GM19240 (cell line): ENCODE measurements around the gene POLR3G.

ENCODE experiments used
- DNase-seq: peaks from one replicate; pipeline ENCODE4 v3.0.0; 2011; ENCODE audit warnings: low spot score; ENCODE audit not compliant: insufficient read length

POLR3G gene, protein sequence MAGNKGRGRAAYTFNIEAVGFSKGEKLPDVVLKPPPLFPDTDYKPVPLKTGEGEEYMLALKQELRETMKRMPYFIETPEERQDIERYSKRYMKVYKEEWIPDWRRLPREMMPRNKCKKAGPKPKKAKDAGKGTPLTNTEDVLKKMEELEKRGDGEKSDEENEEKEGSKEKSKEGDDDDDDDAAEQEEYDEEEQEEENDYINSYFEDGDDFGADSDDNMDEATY

DNA sequence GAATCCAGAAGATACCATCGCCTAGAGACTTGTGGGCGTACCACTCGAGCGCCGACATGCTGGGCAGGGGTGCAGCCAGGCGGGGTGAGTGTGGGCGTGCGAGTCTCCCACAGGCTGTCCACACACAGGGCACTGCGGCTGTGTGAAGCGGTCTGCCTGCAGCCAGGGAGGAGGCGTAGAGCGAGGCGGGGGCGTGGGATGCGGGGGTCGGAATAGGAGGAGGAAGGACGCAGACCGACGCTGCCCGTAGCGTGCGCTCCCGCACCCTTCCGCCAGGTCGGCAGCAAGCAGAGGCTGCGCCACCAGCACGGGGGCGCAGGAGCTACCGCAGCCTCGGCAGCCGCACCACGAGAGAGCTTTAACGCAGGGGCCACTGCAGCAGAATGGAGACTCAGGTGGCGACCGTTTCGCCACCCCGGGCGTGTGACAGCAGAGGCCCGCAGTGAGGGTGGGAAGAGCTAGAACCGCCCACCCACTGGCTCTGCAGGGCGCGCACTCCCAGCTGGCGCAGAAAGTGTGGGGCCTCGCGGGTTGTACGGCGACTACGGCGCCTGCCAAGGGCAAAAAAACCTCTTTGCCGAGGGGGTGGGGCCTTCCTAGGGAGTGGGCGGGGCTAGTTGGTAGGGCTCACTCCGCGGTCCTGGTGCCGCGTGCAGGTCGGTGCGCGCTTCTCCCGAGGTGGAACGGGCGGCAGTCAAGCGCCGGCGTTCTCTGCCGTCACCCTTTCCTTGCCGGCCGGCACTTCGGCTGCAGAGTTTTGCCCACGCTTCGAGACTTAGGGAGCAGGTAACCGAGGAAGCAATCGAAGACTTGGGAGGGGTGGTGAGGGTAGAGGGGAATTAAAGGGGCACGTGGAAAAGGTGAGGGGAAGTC lies at the start of gene POLR3G, which contains the start of gene MBLAC2:
TSS of gene POLR3G (plus strand) at position 630 of the 873 bp plus-strand sequence. CDS start 10,704 bp downstream, outside the sequence.
TSS of gene MBLAC2 (minus strand) at position 537 of the 873 bp plus-strand sequence. CDS start at position 58, 479 bp downstream.
- peak; percentile 42 for DNase-seq

DNA sequence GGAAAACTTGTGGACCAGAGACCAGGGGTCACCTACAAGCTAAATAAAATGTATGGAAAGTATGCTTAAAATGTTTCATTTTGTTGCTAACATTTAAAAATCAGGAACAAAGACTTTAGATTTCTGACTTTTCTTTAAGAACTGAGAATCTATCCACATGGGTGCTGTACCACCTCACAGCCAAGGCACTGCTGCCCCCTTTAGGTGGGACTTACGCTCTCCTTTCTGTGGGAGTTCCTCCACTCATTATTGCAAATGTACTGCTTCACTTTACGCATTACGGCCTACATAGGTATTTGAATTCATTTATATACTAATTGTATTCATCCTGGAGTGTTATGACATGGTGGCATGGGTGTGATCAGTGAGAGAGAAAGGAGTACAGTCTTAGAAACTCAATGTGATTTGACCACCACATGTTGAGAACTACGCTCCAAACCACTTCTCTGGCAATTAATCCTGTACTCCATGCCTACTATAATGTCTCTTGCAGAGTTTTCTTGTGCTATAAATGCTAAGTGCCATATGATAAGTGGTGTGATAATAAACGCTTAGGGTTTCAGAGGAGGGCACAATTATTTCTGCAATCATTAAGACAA lies 40.4 kb upstream of the POLR3G start:
- DNase-seq: no peak

DNA sequence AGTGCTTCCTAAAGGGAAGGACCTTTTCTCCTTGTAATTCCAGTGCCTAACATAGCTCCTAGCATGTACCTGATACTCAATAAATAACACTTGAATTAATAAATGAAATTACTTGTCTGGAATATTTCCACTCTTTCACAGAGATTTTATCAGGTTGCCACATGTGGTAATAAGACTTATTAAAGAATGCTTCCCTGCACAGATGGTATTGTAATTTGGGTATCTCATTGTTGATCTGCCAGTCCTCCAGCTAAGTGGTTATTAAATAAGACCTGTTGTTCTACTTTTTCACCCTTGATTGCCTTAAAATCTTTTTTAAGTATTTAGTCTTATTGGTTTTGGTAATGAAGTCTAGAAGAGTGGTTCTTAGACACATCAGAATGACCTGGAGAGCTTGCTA lies 37.0 kb upstream of the POLR3G start:
- no peak for DNase-seq

DNA sequence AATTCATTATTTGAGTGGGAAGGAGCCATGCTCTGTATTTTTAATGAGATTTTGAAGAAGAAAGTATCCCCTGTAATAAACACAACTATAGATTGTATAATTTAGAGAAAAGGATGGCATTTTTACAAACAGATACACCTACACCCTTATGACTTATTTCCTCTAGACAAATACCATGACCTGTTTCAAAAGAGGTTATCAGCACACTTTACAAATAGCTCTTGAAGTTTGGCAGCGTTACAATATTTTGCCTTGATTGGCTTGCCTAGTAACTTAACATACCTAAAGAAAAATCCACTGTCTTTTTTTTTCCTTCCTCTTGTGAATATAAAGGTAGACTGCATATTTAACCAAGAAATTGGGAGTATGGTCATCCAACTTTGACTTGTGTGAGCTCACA lies 36.6 kb upstream of the POLR3G start:
- no peak for DNase-seq

DNA sequence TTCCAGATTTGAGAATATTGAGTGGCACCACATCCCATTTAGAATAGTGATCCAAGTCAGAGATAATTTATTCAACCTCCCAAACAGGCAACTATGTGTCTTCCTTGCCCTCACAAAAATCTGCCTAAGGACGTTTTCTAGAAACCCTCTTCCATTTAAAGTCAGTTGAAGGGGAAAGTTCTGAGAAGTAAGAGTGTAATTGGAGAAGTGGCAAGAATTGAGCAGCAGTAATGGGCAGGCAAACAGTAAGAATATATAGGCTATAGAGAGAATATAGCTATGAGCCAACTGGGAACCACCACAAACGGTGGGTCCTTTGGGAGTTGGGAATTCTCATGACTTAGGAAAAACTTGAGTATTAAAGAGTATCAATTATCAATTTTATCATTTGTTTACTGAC lies 34.0 kb upstream of the POLR3G start:
- DNase-seq: no peak

DNA sequence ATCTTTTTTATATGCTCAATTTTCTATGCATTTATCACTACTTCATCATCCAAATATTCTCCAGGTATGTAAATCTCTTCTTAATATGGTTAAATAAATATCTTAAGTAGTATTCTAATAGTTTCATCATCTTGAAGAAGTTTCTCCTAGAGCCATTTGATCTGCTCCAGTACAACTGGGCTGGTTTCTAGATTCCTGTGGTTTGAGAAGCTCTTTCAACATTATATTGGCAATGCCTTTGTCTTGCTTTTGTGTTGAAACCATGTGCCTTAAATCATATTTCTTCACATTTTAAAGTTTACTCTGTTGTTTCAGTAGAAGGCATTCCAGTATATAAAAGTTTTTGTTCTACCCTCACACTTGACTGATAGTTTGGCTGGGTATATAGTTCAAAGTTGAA lies 27.7 kb upstream of the POLR3G start:
- DNase-seq: no peak

DNA sequence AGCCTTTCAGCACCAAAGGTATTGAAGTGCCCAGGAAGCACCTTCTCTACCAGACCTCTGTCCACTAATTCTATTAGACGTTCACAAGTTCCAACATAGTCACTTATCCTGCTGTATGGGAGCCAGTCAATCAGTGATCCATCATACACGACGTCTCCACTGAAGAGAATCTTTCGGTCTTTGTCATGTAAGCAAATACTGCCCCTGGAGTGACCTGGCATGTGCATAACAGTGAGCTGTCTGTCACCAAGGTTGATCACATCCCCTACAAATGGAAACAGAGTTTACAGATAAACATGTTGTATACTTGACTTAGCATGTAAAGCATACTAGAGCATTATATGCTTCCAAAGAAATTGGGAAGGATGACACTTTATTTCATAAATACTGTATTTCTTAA lies 13.4 kb upstream of the POLR3G start:
- no peak for DNase-seq

DNA sequence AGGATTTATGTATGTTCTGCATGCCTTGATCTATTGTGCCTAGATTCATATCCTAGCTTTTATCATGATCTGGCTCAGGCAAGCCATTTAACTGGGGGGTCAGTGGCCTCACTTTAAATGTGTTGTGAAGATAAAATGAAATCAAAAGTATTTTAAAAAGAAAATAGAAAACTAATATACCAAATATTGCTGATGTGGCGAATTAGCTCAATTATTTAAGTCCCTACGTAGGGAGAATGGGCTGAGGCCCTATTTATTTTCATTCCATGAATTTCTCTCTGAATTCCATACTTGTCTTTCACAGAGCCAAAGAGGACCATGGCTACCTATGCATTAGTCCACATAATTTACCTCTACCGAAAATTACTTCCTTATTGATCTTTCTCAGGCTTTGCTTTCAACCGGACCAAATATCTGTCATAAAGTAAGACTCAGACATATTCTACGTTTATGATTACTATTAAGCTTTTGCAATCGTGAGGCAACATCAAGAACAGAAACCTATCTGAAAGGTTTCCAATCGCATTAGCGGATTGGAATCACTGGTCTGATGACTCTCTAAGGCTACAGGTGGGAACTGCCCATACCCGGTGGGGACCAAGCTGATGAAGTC lies 1.8 kb upstream of the POLR3G start:
- no peak for DNase-seq

DNA sequence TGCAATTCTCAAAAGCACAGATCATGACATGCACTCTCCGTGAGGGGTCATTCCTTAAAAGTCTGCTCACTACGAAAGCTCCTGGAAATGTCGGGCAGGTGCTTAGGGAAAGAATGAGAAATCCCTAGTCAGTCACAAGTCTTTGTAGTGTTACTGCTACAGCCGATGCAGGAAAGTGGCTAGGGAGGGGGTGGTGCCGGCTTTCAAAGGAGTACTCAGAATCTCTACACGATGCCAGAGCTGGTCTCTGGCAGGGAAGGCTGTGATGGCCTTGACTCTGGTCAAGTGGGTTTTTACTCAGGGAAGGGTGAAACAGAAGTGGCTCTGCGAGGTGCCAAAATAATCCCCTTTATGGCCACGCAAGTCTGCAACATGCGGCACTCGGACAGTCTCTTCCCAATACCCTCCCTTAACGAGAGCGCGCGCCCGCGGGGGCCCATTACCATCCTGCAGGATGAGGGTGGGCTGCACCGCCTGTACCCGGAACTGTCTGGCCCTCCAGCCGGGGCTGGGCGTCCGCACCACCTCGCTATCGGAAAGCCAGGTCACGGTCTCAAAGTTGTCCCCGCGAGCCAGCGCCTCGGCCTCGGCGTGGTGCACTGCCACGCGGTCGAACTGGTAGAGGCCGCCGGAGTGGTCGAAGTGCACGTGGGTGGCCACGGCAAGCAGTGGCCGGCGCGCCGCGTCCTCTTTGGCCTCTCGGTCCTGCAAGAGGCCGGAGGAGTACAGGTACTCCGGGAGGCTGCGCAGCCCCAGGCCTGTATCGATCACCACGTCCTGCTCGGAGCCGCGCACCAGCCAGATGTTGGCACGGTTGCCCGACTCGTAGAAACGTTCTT lies 1.0 kb upstream of the POLR3G start:
- no peak for DNase-seq

DNA sequence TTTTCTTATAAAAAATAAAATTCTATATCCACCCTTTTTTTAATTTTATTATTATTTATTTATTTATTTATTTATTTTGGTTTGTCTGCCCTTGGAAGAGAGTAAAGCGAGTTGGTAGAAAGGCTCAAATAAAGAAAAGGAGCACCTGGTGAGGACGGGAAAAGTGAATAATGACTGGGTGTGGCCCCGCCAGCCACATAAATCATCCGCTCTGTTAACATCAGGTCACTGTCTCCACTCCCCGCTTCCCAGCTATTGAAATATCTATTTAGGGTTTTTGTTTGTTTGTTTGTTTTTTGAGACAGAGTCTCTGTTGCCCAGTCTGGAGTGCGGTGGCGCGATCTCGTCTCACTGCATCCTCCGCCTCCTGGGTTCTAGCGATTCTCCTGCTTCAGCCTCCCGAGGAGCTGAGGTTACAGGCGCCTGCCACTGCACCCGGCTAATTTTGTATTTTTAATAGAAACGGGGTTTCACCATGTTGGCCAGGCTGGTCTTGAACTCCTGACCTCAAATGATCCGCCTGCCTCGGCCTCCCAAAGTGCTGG lies 844 bp downstream of the POLR3G start:
- DNase-seq: no peak

DNA sequence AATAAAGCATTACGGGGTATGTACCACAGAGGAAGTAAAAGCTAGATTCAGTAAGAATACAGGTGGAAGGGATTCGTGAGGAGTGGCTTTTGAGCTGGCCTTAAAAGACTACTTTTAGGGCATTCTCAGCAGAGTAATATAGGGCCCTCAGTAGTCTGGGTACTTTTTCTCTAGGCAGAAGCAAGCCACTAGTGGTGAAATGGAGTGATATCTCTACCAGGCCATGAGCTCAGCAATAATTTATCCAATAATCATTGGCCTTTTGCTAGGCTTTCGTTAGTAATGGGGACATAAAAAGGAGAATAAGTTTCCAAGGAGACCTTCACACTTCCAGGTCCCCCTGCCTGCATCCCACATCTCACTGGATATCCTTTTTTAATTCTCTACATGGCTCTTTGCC lies 1.7 kb downstream of the POLR3G start:
- DNase-seq: no peak

DNA sequence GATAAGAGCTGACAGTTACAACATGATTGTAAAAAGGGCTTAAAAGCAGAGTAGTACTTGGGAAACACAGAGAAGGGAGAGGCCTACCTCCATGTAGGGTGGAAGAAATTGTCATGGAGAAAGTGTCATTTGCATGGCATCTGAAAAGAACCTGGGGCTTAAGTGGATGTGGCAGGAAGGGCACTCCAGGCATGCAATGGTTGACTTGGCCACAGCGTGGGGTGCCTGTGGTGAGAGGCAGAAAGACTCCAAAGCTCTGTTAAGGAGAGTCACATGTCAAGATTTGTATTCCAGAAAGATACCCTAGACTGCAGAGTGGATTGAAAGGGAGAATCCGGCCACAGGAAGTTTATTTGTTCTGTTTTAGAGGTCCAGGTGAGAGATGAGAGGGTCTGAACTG lies 2.4 kb downstream of the POLR3G start:
- no peak for DNase-seq

DNA sequence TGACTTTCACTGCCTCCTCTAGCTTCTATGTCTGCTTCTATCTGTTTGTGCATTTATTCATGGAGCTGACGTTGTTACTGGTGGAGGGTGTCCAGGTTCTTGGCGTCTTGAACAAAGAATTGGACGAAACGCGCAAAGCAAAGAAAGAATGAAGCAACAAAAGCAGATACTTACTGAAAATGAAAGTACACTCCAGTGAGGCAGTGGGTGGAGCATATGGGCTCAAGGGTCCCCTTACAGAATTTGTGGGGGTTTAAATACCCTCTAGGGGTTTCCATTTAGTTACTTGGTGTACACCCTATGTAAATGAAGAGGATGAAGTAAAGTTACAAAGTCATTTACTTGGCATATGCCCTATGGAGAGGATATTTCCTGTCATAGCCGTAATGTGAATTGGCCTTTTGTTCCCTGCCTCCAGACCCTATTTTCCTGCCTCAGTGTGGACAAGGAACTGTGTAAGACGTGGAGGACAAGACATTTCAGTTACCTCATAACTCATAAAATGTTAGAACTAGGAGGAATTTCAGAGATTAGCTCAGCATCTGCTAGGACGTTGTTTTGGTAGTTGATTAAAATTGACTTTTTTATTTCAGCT lies 3.1 kb downstream of the POLR3G start:
- DNase-seq: no peak

DNA sequence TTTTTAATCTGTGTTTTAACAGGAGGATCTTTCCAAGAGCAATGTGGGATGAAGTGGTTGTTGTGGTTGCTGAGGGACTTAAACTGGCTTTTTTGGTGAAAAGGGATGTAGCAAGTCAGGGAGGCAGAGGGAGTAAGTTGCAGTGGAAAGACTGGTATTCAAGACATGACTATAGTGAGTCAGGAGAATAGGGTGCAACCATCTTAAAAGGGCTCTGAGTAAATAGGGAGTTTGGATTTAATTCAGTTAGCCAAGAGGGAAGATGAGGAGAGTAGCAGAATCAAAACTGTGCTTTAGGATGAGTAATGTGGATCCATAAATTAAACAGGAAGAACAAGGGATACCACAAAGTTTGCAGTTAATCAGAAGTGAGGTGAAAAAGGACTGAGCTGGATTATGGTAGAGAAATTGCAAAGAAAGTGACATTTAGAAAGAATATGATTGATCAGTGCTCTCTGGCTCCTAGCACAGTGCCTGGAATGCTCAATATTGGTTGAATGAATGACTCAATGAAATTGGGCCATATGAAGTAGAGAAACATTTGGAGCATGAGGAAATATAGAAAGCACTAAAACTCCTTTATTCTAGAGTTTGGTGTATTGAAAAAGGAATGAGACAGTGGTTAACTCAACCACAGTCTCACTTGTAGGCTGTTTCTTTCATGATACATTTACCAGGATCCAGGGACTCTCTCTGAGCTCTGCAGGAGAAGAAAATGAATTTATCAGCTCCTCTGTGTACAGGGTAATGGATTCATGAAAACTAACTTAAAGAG lies 5.1 kb downstream of the POLR3G start:
- DNase-seq: no peak

DNA sequence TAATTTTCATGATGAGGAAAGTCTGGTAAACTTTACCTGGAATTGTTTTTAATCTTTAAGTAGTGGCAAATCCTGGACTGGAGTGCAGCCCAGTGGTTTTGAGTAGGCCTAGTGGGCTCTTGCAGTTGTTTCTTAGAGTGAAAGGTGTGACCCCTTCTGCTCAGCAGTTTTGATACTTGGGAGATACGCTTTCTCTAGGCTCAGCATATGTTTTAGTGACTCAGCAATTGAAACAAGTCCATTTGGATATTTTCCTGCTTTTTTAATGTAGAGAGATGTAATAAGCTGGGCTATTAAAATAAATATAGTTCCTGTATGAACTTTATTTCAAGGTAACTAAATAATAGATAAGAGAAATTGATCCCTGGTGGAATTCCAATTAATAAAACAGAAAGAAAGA lies 6.0 kb downstream of the POLR3G start:
- DNase-seq: no peak

DNA sequence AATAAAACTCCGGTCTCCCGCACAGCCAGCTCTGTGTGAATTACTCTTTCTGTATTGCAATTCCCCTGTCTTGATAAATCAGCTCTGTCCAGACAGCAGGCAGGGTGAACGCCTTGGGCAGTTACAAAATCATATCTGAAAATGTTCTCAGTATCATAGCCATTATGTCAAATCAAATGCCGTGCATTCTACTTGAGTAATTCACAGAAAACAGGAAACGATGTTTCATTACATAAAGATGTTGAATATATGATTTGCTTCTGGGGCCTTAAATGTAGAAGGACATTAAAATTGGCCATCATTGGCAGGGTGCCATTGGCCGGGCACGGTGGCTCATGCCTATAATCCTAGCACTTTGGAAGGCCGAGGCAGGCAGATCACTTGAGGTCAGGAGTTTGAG lies 8.5 kb downstream of the POLR3G start:
- DNase-seq: no peak

DNA sequence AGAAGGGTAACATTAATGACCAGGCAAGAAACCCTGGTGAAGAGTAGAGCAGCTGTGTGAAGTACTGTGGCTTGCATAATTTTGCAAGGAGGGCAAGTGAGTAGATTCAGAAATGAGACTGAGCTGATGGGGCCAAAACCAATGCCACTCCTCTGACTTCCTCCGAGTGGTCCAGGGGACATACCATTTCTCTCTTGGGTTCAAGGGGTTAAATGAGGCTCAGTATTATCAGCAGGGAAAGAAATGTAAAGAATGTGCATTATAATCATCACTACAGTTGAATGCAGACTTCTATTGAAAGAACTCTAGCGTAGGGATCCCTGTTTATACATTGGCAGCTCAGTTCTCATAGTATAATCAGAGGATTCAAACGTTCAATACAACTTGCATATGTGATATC lies 9.9 kb downstream of the POLR3G start:
- DNase-seq: no peak

DNA sequence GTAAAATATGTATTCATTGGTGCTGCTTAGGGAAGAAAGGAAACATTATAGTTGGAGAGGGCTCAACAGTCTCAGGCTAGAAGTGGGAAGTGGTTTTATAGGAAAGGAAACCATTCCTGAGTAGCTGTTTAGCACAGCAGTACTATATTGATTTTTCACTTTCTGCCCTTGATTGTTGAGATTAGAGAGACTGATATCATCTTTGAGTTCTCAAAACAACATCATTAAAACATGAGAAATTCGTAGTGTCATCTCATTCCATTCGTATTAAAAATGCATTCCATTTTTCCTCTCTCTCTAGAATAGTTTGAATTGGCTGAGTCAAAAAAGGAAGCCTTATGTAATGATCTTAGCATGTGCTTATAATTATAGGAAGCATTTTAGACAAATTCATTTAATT lies 14.1 kb downstream of the POLR3G start:
- no peak for DNase-seq

DNA sequence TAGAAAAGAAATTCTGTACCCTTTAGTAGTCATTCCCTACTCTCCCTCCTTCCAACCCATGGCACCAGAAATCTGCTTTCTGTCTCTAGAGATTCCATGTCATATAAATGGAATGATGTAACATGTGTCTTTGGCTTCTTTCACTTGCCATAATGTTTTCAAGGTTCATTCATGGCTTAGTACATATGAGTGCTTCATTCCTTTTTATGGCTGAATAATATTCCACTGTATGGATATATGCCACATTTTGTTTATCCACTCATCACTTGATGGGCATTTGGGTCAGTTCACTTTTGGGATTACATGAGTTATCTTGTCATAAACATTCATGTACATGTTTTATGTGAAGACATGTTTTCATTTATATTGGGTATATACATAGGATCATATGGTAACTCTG lies 19.4 kb downstream of the POLR3G start:
- DNase-seq: no peak

DNA sequence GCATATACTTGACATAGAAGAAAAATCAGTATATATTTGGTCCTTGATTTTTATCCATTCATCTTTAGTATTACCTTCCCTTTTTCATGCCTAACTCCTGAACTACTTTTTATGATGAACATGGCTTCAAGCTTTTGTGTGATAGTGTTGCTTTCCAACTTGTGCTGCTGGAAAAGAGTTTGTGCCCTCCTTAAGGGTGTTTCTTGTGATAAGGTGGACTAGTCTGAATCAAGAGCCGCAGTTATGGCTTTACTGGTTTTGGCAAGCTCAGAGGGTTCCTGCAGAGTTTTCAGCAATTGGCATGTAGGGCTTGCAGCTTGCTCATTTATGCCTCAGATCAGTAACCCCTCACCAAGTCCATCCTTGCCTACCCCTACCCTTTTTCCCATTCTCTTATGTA lies 20.5 kb downstream of the POLR3G start:
- no peak for DNase-seq
